Erythroblast (primary cell): ENCODE data around the gene CCDC47.

Experiments used
- GATA1 ChIP-seq: IDR thresholded peaks from 2 replicates; pipeline ENCODE4 v1.6.1; 2011; ENCODE audit warnings: low read depth, mild to moderate bottlenecking, control low read depth, low read length, moderate library complexity
- POLR2A ChIP-seq: IDR thresholded peaks from 2 replicates; pipeline ENCODE4 v1.6.1; 2011; ENCODE audit warnings: mild to moderate bottlenecking, low read length

DNA sequence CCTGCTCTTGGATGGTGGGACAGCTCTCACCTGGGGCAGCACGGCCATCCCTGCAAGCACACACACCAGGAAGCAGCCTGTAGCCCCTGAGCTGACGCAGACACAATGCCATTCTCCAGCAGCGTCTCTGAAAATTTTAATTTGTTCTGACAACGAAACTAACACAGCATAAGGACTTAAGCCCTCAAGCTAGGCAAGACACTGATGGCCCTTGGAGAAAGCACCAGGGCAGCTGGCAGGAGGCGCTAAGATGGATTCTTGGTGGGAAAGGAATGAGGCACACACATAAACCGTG is 70.7 kb downstream of the CCDC47 start:
- TF ChIP-seq POLR2A (no peak), GATA1 (no peak)
